ENCODE results near the gene AGMO. TPM values are rescaled to one million over a fixed set of nuclear protein-coding genes. Genes with fewer than 3 reads are reported as not detected.

Gene AGMO
- total RNA-seq, 1 experiment from 2014 or later, result not detected

DNA sequence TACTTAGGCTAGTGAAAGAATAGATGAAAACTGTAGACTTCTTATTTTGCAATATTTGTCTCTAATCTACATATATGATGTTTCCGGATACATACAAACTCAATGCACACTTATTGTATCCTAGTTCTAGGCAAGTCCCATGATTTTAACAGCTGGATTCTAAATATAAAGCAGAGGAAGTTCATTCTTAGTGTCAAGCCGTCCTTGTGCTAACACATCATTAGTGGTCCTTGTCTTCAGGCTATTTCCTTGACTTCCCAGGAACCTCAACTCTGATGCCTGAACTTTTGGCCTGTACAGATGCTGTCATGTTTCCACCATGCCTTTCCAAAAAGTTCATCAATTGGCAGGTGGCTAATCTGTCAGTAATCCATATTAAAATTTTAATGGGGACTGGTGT is 357.4 kb downstream of the AGMO start:
- in situ Hi-C loops (cut with HindIII; ENCODE audit: low pct_unique_long_range_greater_than_20kb, low sequenced_read_pairs), result no loop called here
- TF ChIP-seq, protein P1, sequence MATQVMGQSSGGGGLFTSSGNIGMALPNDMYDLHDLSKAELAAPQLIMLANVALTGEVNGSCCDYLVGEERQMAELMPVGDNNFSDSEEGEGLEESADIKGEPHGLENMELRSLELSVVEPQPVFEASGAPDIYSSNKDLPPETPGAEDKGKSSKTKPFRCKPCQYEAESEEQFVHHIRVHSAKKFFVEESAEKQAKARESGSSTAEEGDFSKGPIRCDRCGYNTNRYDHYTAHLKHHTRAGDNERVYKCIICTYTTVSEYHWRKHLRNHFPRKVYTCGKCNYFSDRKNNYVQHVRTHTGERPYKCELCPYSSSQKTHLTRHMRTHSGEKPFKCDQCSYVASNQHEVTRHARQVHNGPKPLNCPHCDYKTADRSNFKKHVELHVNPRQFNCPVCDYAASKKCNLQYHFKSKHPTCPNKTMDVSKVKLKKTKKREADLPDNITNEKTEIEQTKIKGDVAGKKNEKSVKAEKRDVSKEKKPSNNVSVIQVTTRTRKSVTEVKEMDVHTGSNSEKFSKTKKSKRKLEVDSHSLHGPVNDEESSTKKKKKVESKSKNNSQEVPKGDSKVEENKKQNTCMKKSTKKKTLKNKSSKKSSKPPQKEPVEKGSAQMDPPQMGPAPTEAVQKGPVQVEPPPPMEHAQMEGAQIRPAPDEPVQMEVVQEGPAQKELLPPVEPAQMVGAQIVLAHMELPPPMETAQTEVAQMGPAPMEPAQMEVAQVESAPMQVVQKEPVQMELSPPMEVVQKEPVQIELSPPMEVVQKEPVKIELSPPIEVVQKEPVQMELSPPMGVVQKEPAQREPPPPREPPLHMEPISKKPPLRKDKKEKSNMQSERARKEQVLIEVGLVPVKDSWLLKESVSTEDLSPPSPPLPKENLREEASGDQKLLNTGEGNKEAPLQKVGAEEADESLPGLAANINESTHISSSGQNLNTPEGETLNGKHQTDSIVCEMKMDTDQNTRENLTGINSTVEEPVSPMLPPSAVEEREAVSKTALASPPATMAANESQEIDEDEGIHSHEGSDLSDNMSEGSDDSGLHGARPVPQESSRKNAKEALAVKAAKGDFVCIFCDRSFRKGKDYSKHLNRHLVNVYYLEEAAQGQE (IDR thresholded peaks at IDR 0.05; ENCODE audit: insufficient read depth in 1 of 2, low read depth in 2 of 2, low read length in 1 of 2), result no peak
- TF ChIP-seq POLR2AphosphoS5 (IDR thresholded peaks at IDR 0.05; ENCODE audit: low read depth, low read length), result no peak
- TF ChIP-seq, protein P2, sequence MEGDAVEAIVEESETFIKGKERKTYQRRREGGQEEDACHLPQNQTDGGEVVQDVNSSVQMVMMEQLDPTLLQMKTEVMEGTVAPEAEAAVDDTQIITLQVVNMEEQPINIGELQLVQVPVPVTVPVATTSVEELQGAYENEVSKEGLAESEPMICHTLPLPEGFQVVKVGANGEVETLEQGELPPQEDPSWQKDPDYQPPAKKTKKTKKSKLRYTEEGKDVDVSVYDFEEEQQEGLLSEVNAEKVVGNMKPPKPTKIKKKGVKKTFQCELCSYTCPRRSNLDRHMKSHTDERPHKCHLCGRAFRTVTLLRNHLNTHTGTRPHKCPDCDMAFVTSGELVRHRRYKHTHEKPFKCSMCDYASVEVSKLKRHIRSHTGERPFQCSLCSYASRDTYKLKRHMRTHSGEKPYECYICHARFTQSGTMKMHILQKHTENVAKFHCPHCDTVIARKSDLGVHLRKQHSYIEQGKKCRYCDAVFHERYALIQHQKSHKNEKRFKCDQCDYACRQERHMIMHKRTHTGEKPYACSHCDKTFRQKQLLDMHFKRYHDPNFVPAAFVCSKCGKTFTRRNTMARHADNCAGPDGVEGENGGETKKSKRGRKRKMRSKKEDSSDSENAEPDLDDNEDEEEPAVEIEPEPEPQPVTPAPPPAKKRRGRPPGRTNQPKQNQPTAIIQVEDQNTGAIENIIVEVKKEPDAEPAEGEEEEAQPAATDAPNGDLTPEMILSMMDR (IDR thresholded peaks at IDR 0.05), result no peak
- TF ChIP-seq SIN3A (IDR thresholded peaks at IDR 0.05; ENCODE audit: borderline replicate concordance, insufficient read depth, low read depth, low read length), result no peak
- no peak for TF ChIP-seq TCF7L2 (IDR thresholded peaks at IDR 0.05; ENCODE audit: low read depth, low read length)
- no TSS peak for BruUV-seq (replicated peaks)
- Histone ChIP-seq H3K4me3 (ENCODE audit: low read depth in 2 of 2, low read length in 2 of 2) (no peak overlapping the region), H3K27me3 (ENCODE audit: control insufficient read depth, insufficient read depth, low read length) (no peaks in the 10 kb centered on the region), H3K36me3 (ENCODE audit: control insufficient read depth, insufficient read depth, low read length) (no peaks in the 10 kb centered on the region), H3K9me3 (ENCODE audit: control insufficient read depth, insufficient read depth, low read depth, low read length) (no peaks in the 10 kb centered on the region), H3K4me1 (ENCODE audit: control insufficient read depth, insufficient read depth, low read length) (no peaks in the 10 kb centered on the region), H3K27ac (ENCODE audit: low read length) (no peak overlapping the region)
- DNase-seq (ENCODE audit: low read depth, low spot score) (no peak), ATAC-seq (no peak)
- intact Hi-C loops (cut with micrococcal nuclease; ENCODE audit: unreplicated experiment), result no loop called here
- ChIA-PET POLR2A (no interaction called here), CTCF (no interaction called here)

DNA sequence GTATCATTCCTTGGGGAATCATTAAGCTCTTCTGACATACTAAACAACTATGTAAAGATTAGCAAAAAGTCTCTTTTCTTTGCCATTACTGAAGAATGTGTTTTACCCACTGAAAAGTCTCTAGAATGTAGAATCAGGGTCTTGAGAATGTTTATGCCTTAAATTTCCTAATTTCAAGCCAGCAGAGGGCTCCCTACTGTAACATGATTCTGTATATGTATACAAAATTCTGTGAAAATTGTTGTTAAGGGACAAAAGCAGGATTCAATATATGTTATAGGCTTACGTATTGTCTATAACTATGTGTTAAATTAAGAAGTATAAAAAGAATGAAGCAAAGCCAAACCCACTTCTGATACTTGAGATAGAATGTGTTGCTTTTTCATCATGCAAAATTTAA is 362.3 kb downstream of the AGMO start:
- Histone ChIP-seq H3K9me3 (ENCODE audit: control insufficient read depth, insufficient read depth, low read depth, low read length) (no peaks in the 10 kb centered on the region), H3K36me3 (ENCODE audit: control insufficient read depth, insufficient read depth, low read length) (no peaks in the 10 kb centered on the region), H3K27me3 (ENCODE audit: control insufficient read depth, insufficient read depth, low read length) (no peaks in the 10 kb centered on the region), H3K4me3 (ENCODE audit: low read depth in 2 of 2, low read length in 2 of 2) (no peak overlapping the region), H3K4me1 (ENCODE audit: control insufficient read depth, insufficient read depth, low read length) (no peaks in the 10 kb centered on the region), H3K27ac (ENCODE audit: low read length) (no peak overlapping the region)
- in situ Hi-C loops (cut with HindIII; ENCODE audit: low pct_unique_long_range_greater_than_20kb, low sequenced_read_pairs) (no loop called here), intact Hi-C loops (cut with micrococcal nuclease; ENCODE audit: unreplicated experiment) (no loop called here)
- TF ChIP-seq, protein P2 (IDR thresholded peaks at IDR 0.05), result peak; percentile 31; the same call in 1 of the 2 replicates
- TF ChIP-seq TCF7L2 (IDR thresholded peaks at IDR 0.05; ENCODE audit: low read depth, low read length), result no peak
- POLR2A ChIA-PET, result no interaction called here
- DNase-seq (ENCODE audit: low read depth, low spot score), result no peak
- BruUV-seq (replicated peaks), result no TSS peak
- ATAC-seq, result no peak
- CTCF ChIA-PET, result no interaction called here

Data from Panc1 (cell line).